Measurements from ENCODE around the gene NPHP3. TPM values are rescaled to one million over a fixed set of nuclear protein-coding genes. Genes with fewer than 3 reads are reported as not detected.

Gene NPHP3
- polyA plus RNA-seq, 1 of the 3 experiments (the other 2 are of a cell fraction) = 19.0 TPM

DNA sequence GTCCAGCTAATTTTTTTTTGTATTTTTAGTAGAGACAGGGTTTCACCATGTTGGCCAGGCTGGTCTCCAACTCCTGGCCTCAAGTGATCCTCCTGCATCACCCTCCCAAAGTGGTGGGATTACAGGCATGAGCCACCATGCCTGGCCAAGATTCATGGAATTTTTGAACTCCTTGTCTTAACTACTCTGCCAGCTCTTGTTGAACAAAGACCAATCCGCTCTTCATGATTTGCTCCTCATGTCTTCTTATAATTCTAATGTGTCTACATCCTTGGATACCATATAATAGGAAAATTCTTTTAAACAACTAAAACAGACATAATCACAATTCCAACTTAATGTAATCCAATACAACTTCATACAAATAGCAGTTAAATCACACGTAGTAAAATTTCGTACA is 40.8 kb downstream of the NPHP3 start:
- H3K9ac ChIP-seq = no peak overlapping the region
- 95% methylated on average over 3 of the region's 3 CpGs for WGBS (ENCODE audit: low lambda C conversion rate)
- ChIA-PET CTCF (interaction anchor here (1.4 kb wide), 1 partner anchor 22 kb away, joined by 4 read pairs; the partner anchor contains the start of genes ACAD11 and UBA5), POLR2A (interaction anchor here (1.4 kb wide), 1 partner anchor 17 kb away, joined by 4 read pairs; no protein-coding TSS in a partner anchor)
- H4K20me1 ChIP-seq (ENCODE audit: insufficient read depth) = no peaks in the 10 kb centered on the region
- no peak for DNase-seq
- H3K4me2 ChIP-seq = no peak overlapping the region
- no peaks in the 10 kb centered on the region for H3K79me2 ChIP-seq (ENCODE audit: insufficient read depth)
- no peaks in the 10 kb centered on the region for H3K9me2 ChIP-seq
- no peaks in the 10 kb centered on the region for H3K9me3 ChIP-seq
- H3K4me1 ChIP-seq (ENCODE audit: control insufficient read depth in 1 of 2, insufficient read depth in 2 of 2, low read depth in 1 of 2, low read length in 1 of 2) = no peaks in the 10 kb centered on the region
- peaks cover 77 to 91% of the 10 kb centered on the region in 2 experiments for H3K36me3 ChIP-seq (replicated peaks in 1 of 2; ENCODE audit: control insufficient read depth in 1 of 2, insufficient read depth in 2 of 2, low read length in 1 of 2)
- no peak overlapping the region for H2AFZ ChIP-seq (ENCODE audit: low read depth)
- no peak overlapping the region for H3K27ac ChIP-seq (ENCODE audit: low read depth in 2 of 2, low read length in 1 of 2)
- H3F3A ChIP-seq (replicated peaks; ENCODE audit: insufficient read depth) = peaks cover 29% of the 10 kb centered on the region
- no peak overlapping the region for H3K4me3 ChIP-seq (ENCODE audit: low read depth in 2 of 2, low read length in 1 of 2)
- no peaks in the 10 kb centered on the region for H3K27me3 ChIP-seq (ENCODE audit: insufficient read depth)
- TF ChIP-seq FOXM1 (IDR thresholded peaks at IDR 0.05; ENCODE audit: low read depth) = no peak
- no peak for TF ChIP-seq MEF2A (IDR thresholded peaks at IDR 0.05; ENCODE audit: borderline replicate concordance, low read depth)
- TF ChIP-seq TAF1 (IDR thresholded peaks at IDR 0.05; ENCODE audit: borderline replicate concordance, low read depth, low read length) = no peak
- no peak for TF ChIP-seq ELF1 (IDR thresholded peaks at IDR 0.05)
- no peak for TF ChIP-seq EZH2phosphoT487 (IDR thresholded peaks at IDR 0.05; ENCODE audit: borderline replicate concordance, low read depth)
- no peak for TF ChIP-seq FOXJ3 (CRISPR knock-in tag; IDR thresholded peaks at IDR 0.05)
- TF ChIP-seq NRF1 (IDR thresholded peaks at IDR 0.05; ENCODE audit: low read depth, low read length) = no peak
- no peak for TF ChIP-seq CHD2 (IDR thresholded peaks at IDR 0.05; ENCODE audit: low read length, partially characterized antibody)
- TF ChIP-seq TCF12 (IDR thresholded peaks at IDR 0.05) = no peak
- TF ChIP-seq, protein P1, sequence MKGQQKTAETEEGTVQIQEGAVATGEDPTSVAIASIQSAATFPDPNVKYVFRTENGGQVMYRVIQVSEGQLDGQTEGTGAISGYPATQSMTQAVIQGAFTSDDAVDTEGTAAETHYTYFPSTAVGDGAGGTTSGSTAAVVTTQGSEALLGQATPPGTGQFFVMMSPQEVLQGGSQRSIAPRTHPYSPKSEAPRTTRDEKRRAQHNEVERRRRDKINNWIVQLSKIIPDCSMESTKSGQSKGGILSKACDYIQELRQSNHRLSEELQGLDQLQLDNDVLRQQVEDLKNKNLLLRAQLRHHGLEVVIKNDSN (IDR thresholded peaks at IDR 0.05; ENCODE audit: borderline replicate concordance, low read depth) = no peak
- no peak for TF ChIP-seq GABPA (IDR thresholded peaks at IDR 0.05; ENCODE audit: low read depth)
- TF ChIP-seq GATA2 (CRISPR knock-in tag; IDR thresholded peaks at IDR 0.05) = no peak
- TF ChIP-seq, protein P2, sequence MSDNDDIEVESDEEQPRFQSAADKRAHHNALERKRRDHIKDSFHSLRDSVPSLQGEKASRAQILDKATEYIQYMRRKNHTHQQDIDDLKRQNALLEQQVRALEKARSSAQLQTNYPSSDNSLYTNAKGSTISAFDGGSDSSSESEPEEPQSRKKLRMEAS (IDR thresholded peaks at IDR 0.05; ENCODE audit: low read depth) = no peak
- TF ChIP-seq RFX5 (IDR thresholded peaks at IDR 0.05; ENCODE audit: low read length) = no peak
- no peak for TF ChIP-seq RCOR1 (IDR thresholded peaks at IDR 0.05; ENCODE audit: low read length)
- TF ChIP-seq TEAD4 (IDR thresholded peaks at IDR 0.05; ENCODE audit: borderline replicate concordance, insufficient read depth) = no peak
- TF ChIP-seq SMC3 (IDR thresholded peaks at IDR 0.05; ENCODE audit: low read depth, low read length) = no peak
- TF ChIP-seq, protein P3, sequence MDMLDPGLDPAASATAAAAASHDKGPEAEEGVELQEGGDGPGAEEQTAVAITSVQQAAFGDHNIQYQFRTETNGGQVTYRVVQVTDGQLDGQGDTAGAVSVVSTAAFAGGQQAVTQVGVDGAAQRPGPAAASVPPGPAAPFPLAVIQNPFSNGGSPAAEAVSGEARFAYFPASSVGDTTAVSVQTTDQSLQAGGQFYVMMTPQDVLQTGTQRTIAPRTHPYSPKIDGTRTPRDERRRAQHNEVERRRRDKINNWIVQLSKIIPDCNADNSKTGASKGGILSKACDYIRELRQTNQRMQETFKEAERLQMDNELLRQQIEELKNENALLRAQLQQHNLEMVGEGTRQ (IDR thresholded peaks at IDR 0.05; ENCODE audit: borderline replicate concordance, low read depth, low read length) = no peak
- no peak for TF ChIP-seq EP300 (IDR thresholded peaks at IDR 0.05; ENCODE audit: borderline replicate concordance in 1 of 2, low read depth in 1 of 2, low read length in 1 of 2)
